ENCODE measurements around the gene DNASE1L2.
"Not testable (repeated sequence)": the region's sequence is repeated elsewhere in the genome, so short reads cannot be mapped to it uniquely, and the experiment has no call there.

Gene DNASE1L2

GRCh38 chr16:2200313-2200712 lies 35.9 kb upstream of the DNASE1L2 start:
- no peak overlapping the region for H3K4me3 ChIP-seq
- H3K27ac ChIP-seq = no peak overlapping the region

GRCh38 chr16:2203119-2203688 lies 33.0 kb upstream of the DNASE1L2 start:
- H3K4me3 ChIP-seq, H3K27ac ChIP-seq: not testable (repeated sequence)

- Histone ChIP-seq H3K4me3 (peak overlapping the region; percentile 56 to 82 (median 73)), H3K27ac (peak overlapping the region in 20 of 21 experiments; percentile 91 to 100 (median 99))
Measured at GRCh38 chr16:2204416-2205103, 31.7 kb upstream of the DNASE1L2 start.

- Histone ChIP-seq H3K27ac (peak within 1 kb of the TSS; percentile 61 to 100 (median 99)), H3K4me3 (peak within 1 kb of the TSS; percentile 56 to 82 (median 73))
Measured at GRCh38 chr16:2205104-2205966, 30.9 kb upstream of the DNASE1L2 start, which contains the start of gene MLST8. Gene MLST8 (plus strand): TSS chr16:2205454. CDS start chr16:2206086, 632 bp downstream.

- peak overlapping the region; percentile 56 to 82 (median 73) for H3K4me3 ChIP-seq
- peak overlapping the region; percentile 27 to 100 (median 99) for H3K27ac ChIP-seq
Measured at GRCh38 chr16:2205967-2206313, 30.3 kb upstream of the DNASE1L2 start.

GRCh38 chr16:2206420-2206779 lies 29.8 kb upstream of the DNASE1L2 start:
- Histone ChIP-seq H3K4me3 (peak overlapping the region; percentile 56 to 82 (median 73)), H3K27ac (peak overlapping the region in 15 of 21 experiments; percentile 91 to 100 (median 98))

- Histone ChIP-seq H3K27ac (peak overlapping the region in 3 of 21 experiments; percentile 96 to 99 (median 98)), H3K4me3 (no peak overlapping the region)
Measured at GRCh38 chr16:2206780-2207433, 29.3 kb upstream of the DNASE1L2 start.

- Histone ChIP-seq H3K27ac (no peak overlapping the region), H3K4me3 (no peak overlapping the region)
Measured at GRCh38 chr16:2207872-2208271, 28.4 kb upstream of the DNASE1L2 start.

- no peak overlapping the region for H3K27ac ChIP-seq
Measured at GRCh38 chr16:2208308-2208707, 27.9 kb upstream of the DNASE1L2 start.

GRCh38 chr16:2208772-2209171 lies 27.5 kb upstream of the DNASE1L2 start:
- Histone ChIP-seq H3K27ac (no peak overlapping the region), H3K4me3 (no peak overlapping the region)

More at GRCh38 chr16:2208308-2208707, 27.9 kb upstream of the DNASE1L2 start:
- no peak overlapping the region for H3K4me3 ChIP-seq

GRCh38 chr16:2209258-2210008 lies 26.8 kb upstream of the DNASE1L2 start:
- no peak overlapping the region for H3K27ac ChIP-seq
- no peak overlapping the region for H3K4me3 ChIP-seq

GRCh38 chr16:2210009-2210332 lies 26.3 kb upstream of the DNASE1L2 start:
- Histone ChIP-seq H3K4me3 (no peak overlapping the region), H3K27ac (no peak overlapping the region)

- Histone ChIP-seq H3K27ac (no peak within 1 kb of the TSS), H3K4me3 (no peak within 1 kb of the TSS)
Measured at GRCh38 chr16:2210386-2211365, 25.6 kb upstream of the DNASE1L2 start, which contains the start of gene BRICD5. Gene BRICD5 (minus strand): TSS chr16:2210863. CDS start chr16:2210833, 30 bp downstream.

GRCh38 chr16:2211923-2212347 lies 24.3 kb upstream of the DNASE1L2 start:
- Histone ChIP-seq H3K27ac (peak overlapping the region in 1 of 21 experiments; percentile 5), H3K4me3 (no peak overlapping the region)

- peak overlapping the region in 4 of 7 experiments; percentile 58 to 85 (median 73) for H3K4me3 ChIP-seq
- H3K27ac ChIP-seq = peak overlapping the region in 5 of 21 experiments; percentile 5 to 83 (median 26)
Measured at GRCh38 chr16:2212362-2213324, 23.6 kb upstream of the DNASE1L2 start.

- H3K27ac ChIP-seq = peak overlapping the region; percentile 6 to 84 (median 75)
Measured at GRCh38 chr16:2213817-2214718, 22.2 kb upstream of the DNASE1L2 start.

More at GRCh38 chr16:2213817-2214718, 22.2 kb upstream of the DNASE1L2 start:
- H3K4me3 ChIP-seq = peak overlapping the region; percentile 58 to 85 (median 77)
